Embryonic facial prominence (tissue), 1 donor: Measurements from ENCODE around the gene EED.

Experiments
- DNase-seq: peaks from one replicate; pipeline ENCODE4 v3.0.0-alpha.2; 2016; ENCODE audit errors: extremely low spot score

EED gene

GRCh38 chr11:86244522-86245368 lies at the start of gene EED:
EED (plus strand) TSS chr11:86244753; CDS start chr11:86245230, 477 bp downstream.
- peak; percentile 93 for DNase-seq

GRCh38 chr11:86194998-86195397 lies 49.6 kb upstream of the EED start:
- no peak for DNase-seq

GRCh38 chr11:86196085-86196696 lies 48.4 kb upstream of the EED start:
- no peak for DNase-seq

- DNase-seq: no peak
Measured at GRCh38 chr11:86196913-86197312, 47.6 kb upstream of the EED start.

- DNase-seq: no peak
Measured at GRCh38 chr11:86197448-86197847, 47.1 kb upstream of the EED start.

GRCh38 chr11:86198139-86198538 lies 46.4 kb upstream of the EED start:
- DNase-seq: no peak

GRCh38 chr11:86199354-86199753 lies 45.2 kb upstream of the EED start:
- DNase-seq: no peak

GRCh38 chr11:86201371-86201884 lies 43.1 kb upstream of the EED start:
- no peak for DNase-seq

- DNase-seq: no peak
Measured at GRCh38 chr11:86202013-86202336, 42.6 kb upstream of the EED start.

- no peak for DNase-seq
Measured at GRCh38 chr11:86204356-86204755, 40.2 kb upstream of the EED start.

GRCh38 chr11:86205421-86206336 lies 38.9 kb upstream of the EED start:
- no peak for DNase-seq

GRCh38 chr11:86206337-86206695 lies 38.2 kb upstream of the EED start:
- no peak for DNase-seq

GRCh38 chr11:86207413-86207812 lies 37.1 kb upstream of the EED start:
- no peak for DNase-seq

- DNase-seq: no peak
Measured at GRCh38 chr11:86208572-86208971, 36.0 kb upstream of the EED start.

GRCh38 chr11:86209806-86210657 lies 34.5 kb upstream of the EED start:
- DNase-seq: no peak

GRCh38 chr11:86210898-86211297 lies 33.7 kb upstream of the EED start:
- DNase-seq: no peak

- no peak for DNase-seq
Measured at GRCh38 chr11:86211619-86212018, 32.9 kb upstream of the EED start.

GRCh38 chr11:86212019-86212611 lies 32.4 kb upstream of the EED start:
- no peak for DNase-seq

GRCh38 chr11:86214710-86215109 lies 29.8 kb upstream of the EED start:
- no peak for DNase-seq

GRCh38 chr11:86218125-86219084 lies 26.1 kb upstream of the EED start:
- DNase-seq: peak; percentile 37
